Caco-2 (cell line): ENCODE data around the gene ANTXRL. TPM values are rescaled to one million over a fixed set of nuclear protein-coding genes. Genes with fewer than 3 reads are reported as not detected.
"Not testable (repeated sequence)": the region's sequence is repeated elsewhere in the genome, so short reads cannot be mapped to it uniquely, and the experiment has no call there.

Experiments used
- BruUV-seq: library from RNA; stranded (reverse); fragments of 400-500 nt; replicated peaks from 2 replicates; lab custom pipeline; 2021; lab: Mats Ljungman, UMichigan
- CTCF ChIA-PET: fragments of 300-600 bp; sonication (Branson Sonifier 250); formaldehyde crosslinking; loops from one replicate; lab custom pipeline; 2022; ENCODE audit warnings: antibody characterized with exemption; lab: Charles Lee
- POLR2A ChIA-PET: fragments of 300-600 bp; sonication (Branson Sonifier 250); formaldehyde crosslinking; loops from one replicate; lab custom pipeline; 2022; ENCODE audit warnings: antibody characterized with exemption; lab: Charles Lee
- DNase-seq, 2 experiments: peaks; one replicate each; pipeline versions ENCODE4 v3.0.0 to v3.0.0-alpha.2; 2020 to 2022
- H3K27me3 ChIP-seq: replicated peaks from 2 replicates; pipeline ENCODE4 v1.6.0; 2011; ENCODE audit warnings: low read length; ENCODE audit not compliant: control insufficient read depth, insufficient read depth
- H3K36me3 ChIP-seq: 2 replicates; pipeline ENCODE4 v1.5.1; 2011; ENCODE audit warnings: low read length; ENCODE audit not compliant: control insufficient read depth, insufficient read depth
- H3K4me1 ChIP-seq: fragments of 250-450 bp; sonication (Bioruptor Pico); 2 replicates; pipeline ENCODE4 v1.5.1; 2020; ENCODE audit warnings: mild to moderate bottlenecking
- H3K4me3 ChIP-seq: 2 replicates; pipeline ENCODE4 v1.5.1; 2011; ENCODE audit warnings: low read depth, mild to moderate bottlenecking, control low read depth, low read length
- H3K9me3 ChIP-seq: fragments of 250-450 bp; sonication (Bioruptor Pico); 2 replicates; pipeline ENCODE4 v1.5.1; 2020; ENCODE audit warnings: mild to moderate bottlenecking, moderate library complexity
- H3K27ac Mint-ChIP-seq: one replicate; pipeline ENCODE4 v1.8.0; 2022; ENCODE audit warnings: mixed read lengths; ENCODE audit not compliant: unreplicated experiment
- H3K27me3 Mint-ChIP-seq: one replicate; pipeline ENCODE4 v1.8.0; 2022; ENCODE audit warnings: mixed read lengths; ENCODE audit not compliant: insufficient read depth, unreplicated experiment
- H3K36me3 Mint-ChIP-seq: one replicate; pipeline ENCODE4 v1.8.0; 2022; ENCODE audit warnings: mild to moderate bottlenecking, mixed read lengths; ENCODE audit not compliant: insufficient read depth, unreplicated experiment
- H3K4me1 Mint-ChIP-seq: one replicate; pipeline ENCODE4 v1.8.0; 2022; ENCODE audit warnings: low read depth, mixed read lengths; ENCODE audit not compliant: unreplicated experiment
- H3K4me3 Mint-ChIP-seq: one replicate; pipeline ENCODE4 v1.8.0; 2022; ENCODE audit warnings: mild to moderate bottlenecking, moderate library complexity, mixed read lengths; ENCODE audit not compliant: unreplicated experiment
- H3K9me3 Mint-ChIP-seq: one replicate; pipeline ENCODE4 v1.8.0; 2022; ENCODE audit warnings: mixed read lengths; ENCODE audit not compliant: unreplicated experiment
- intact Hi-C: fragments of 100-400 bp; cut with micrococcal nuclease; formaldehyde crosslinking; loops from one replicate; pipeline ENCODE4 v1.10.0; 2022; ENCODE audit not compliant: unreplicated experiment
- total RNA-seq: library from RNA; stranded (reverse); gene quantifications from 2 replicates; pipeline ENCODE4 v1.2.3, GENCODE V29; 2022
- TF ChIP-seq, protein P1 (sequence below), 2 experiments: fragments of 200-600 bp in 1 of 2; IDR thresholded peaks; 1 replicate in 1 of 2; 2 replicates in 1 of 2; pipeline versions ENCODE4 v1.5.1 to v1.8.0; 2011 to 2022; ENCODE audit warnings: antibody characterized with exemption in 1 of 2, control low read depth in 1 of 2, inconsistent platforms in 1 of 2, low read depth in 1 of 2, low read length in 1 of 2, mild to moderate bottlenecking in 1 of 2, moderate library complexity in 1 of 2; ENCODE audit not compliant: insufficient read depth in 1 of 2, severe bottlenecking in 1 of 2, unreplicated experiment in 1 of 2

ANTXRL gene
- total RNA-seq, 1 experiment from 2014 or later, result not detected

DNA sequence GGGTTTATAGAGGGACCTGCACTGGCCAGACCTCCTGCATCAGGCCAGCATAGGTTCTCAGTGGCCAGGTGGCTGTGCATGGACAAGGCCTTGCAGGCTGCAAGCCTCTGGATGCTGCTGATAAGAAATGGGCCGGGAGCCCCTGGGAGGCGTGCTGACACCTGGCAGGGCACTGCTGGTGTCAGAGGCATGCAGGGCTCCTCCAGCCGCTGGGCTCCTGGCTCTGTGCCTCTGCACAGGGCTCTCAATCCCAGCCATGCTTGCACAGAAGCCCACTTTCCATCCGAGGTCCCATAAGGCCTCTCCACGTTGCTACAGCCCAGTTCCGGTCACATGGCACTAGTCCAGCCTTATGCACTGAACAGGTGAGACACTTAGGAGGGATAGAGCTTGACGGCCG is 27.3 kb downstream of the ANTXRL start:
- H3K4me3 Mint-ChIP-seq, result no peak overlapping the region
- H3K4me3 ChIP-seq, result no peak overlapping the region
- intact Hi-C loops, result loop anchor here (2.0 kb wide), 1 partner anchor 29 kb away; no protein-coding TSS in a partner anchor
- H3K4me1 ChIP-seq, result peaks cover 18% of the 10 kb centered on the region
- DNase-seq, result no peak
- POLR2A ChIA-PET, result no interaction called here
- TF ChIP-seq, protein P1, sequence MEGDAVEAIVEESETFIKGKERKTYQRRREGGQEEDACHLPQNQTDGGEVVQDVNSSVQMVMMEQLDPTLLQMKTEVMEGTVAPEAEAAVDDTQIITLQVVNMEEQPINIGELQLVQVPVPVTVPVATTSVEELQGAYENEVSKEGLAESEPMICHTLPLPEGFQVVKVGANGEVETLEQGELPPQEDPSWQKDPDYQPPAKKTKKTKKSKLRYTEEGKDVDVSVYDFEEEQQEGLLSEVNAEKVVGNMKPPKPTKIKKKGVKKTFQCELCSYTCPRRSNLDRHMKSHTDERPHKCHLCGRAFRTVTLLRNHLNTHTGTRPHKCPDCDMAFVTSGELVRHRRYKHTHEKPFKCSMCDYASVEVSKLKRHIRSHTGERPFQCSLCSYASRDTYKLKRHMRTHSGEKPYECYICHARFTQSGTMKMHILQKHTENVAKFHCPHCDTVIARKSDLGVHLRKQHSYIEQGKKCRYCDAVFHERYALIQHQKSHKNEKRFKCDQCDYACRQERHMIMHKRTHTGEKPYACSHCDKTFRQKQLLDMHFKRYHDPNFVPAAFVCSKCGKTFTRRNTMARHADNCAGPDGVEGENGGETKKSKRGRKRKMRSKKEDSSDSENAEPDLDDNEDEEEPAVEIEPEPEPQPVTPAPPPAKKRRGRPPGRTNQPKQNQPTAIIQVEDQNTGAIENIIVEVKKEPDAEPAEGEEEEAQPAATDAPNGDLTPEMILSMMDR (IDR thresholded peaks at IDR 0.05; ENCODE audit: insufficient read depth in 1 of 2, low read depth in 1 of 2, low read length in 1 of 2, severe bottlenecking in 1 of 2, unreplicated experiment in 1 of 2), result no peak
- no peaks in the 10 kb centered on the region for H3K27me3 ChIP-seq
- no peaks in the 10 kb centered on the region for H3K9me3 ChIP-seq
- H3K4me1 Mint-ChIP-seq, result peaks cover 16% of the 10 kb centered on the region
- no peak overlapping the region for H3K27ac Mint-ChIP-seq
- no peaks in the 10 kb centered on the region for H3K9me3 Mint-ChIP-seq
- no peaks in the 10 kb centered on the region for H3K27me3 Mint-ChIP-seq
- H3K36me3 Mint-ChIP-seq, result no peaks in the 10 kb centered on the region
- no peaks in the 10 kb centered on the region for H3K36me3 ChIP-seq
- CTCF ChIA-PET, result interaction anchor here (0.6 kb wide), 1 partner anchor 65 kb away, joined by 3 read pairs; no protein-coding TSS in a partner anchor
- BruUV-seq, result no TSS peak

DNA sequence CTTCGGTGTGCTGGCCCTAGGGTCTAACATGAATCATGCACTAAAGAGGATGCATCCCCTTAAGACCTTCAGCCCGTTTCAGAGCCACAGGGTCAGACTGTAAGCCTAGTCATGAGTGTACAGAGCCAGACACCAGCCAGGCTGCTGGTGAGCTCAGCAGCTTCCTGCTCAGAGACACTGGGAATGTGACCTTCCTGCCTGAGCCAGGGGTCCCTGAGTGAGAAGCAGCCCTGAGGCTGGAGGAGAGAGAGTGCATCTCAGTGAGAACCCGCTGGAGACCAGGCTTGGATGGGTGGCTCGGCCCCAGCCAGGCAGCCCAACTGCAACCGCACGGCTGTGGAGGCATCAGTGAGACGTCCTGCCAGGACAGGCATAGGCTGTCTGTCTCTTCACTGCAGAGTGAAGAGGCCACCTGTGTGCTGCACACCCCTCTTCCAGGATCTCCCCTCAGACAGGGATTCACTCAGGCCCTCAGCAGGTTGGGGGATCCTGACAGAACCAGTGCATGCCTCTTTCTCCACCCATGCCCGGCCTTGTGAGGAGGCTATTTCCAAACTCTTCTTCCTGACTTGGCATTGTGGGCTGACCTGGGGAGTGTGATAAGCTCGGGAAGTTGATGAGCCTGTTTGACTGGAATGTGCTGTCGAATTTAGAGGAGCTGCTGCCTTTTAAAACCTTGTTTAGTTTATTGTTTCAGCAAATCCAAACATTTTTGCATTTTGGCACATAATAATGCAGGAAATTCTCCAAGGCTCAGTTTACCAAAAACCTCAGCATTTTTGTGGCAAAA is 28.5 kb downstream of the ANTXRL start:
- H3K9me3 ChIP-seq, BruUV-seq, H3K9me3 Mint-ChIP-seq, H3K27me3 ChIP-seq, H3K36me3 Mint-ChIP-seq, CTCF ChIA-PET, H3K36me3 ChIP-seq, H3K27me3 Mint-ChIP-seq, H3K4me3 Mint-ChIP-seq, POLR2A ChIA-PET, H3K4me3 ChIP-seq: not testable (repeated sequence)
- peaks cover 18% of the 10 kb centered on the region for H3K4me1 ChIP-seq
- peak; percentile 78 to 82 for DNase-seq
- Mint-ChIP-seq H3K4me1 (peaks cover 16% of the 10 kb centered on the region), H3K27ac (peak overlapping the region; percentile 81)
- intact Hi-C loops, result loop anchor here (2.0 kb wide), 1 partner anchor 30 kb away; no protein-coding TSS in a partner anchor

DNA sequence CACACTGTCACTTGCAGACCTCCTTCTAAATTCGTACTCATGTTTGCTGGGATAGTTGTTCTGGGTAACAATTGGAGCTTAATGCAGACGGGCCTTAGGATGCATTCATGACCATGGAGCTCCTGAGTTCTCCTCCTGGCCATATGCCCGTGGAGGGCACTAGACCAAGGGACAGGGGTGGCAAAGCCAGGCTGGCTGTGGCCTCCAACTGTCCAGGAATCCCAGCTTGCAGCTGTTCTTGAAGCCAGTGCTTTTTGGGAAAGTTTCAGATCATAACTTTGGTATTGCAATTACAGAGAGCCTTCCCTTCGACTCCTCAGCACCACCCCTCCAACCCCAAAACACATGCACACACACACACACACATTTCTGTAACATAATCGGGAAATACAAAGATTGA is 30.6 kb downstream of the ANTXRL start:
- DNase-seq, result no peak

More for the DNA sequence above, 30.6 kb downstream of the ANTXRL start:
- no peak overlapping the region for H3K4me3 Mint-ChIP-seq
- Histone ChIP-seq H3K9me3 (no peaks in the 10 kb centered on the region), H3K36me3 (no peaks in the 10 kb centered on the region), H3K4me3 (no peak overlapping the region), H3K27me3 (no peaks in the 10 kb centered on the region), H3K4me1 (peaks cover 18% of the 10 kb centered on the region)
- intact Hi-C loops, result no loop called here
- no peaks in the 10 kb centered on the region for H3K9me3 Mint-ChIP-seq
- BruUV-seq, result no TSS peak
- ChIA-PET POLR2A (no interaction called here), CTCF (no interaction called here)
- H3K27me3 Mint-ChIP-seq, result no peaks in the 10 kb centered on the region
- H3K36me3 Mint-ChIP-seq, result no peaks in the 10 kb centered on the region
- H3K27ac Mint-ChIP-seq, result no peak overlapping the region
- H3K4me1 Mint-ChIP-seq, result peaks cover 16% of the 10 kb centered on the region
- TF ChIP-seq, protein P1 (IDR thresholded peaks at IDR 0.05; ENCODE audit: insufficient read depth in 1 of 2, low read depth in 1 of 2, low read length in 1 of 2, severe bottlenecking in 1 of 2, unreplicated experiment in 1 of 2), result no peak
